Peyer's patch (tissue), 4 donors: Measurements from ENCODE around the gene ATP2B3. TPM values are rescaled to one million over a fixed set of nuclear protein-coding genes. Genes with fewer than 3 reads are reported as not detected.
A peak's percentile ranks its signal among the peaks of the same experiment; 100 is the strongest.

Source experiments
- DNase-seq, 3 donors: peaks; one replicate each; pipeline ENCODE4 v3.0.0-alpha.2; 2017 to 2019
- H3K27ac ChIP-seq, 4 donors: fragments of 200-600 bp; sonication (generic); one replicate each; pipeline ENCODE4 v1.5.1; 2016 to 2019
- H3K27me3 ChIP-seq, 2 donors: fragments of 200-600 bp; sonication (generic); one replicate each; pipeline ENCODE4 v1.5.1; 2019
- H3K36me3 ChIP-seq, 3 donors: fragments of 200-600 bp; sonication (generic); one replicate each; pipeline ENCODE4 v1.5.1; 2016 to 2019
- H3K4me1 ChIP-seq, 4 donors: fragments of 200-600 bp; sonication (generic); one replicate each; pipeline ENCODE4 v1.5.1; 2016 to 2019
- H3K4me3 ChIP-seq, 4 donors: fragments of 200-600 bp; sonication (generic); 1 replicate in 3 of 4; 2 replicates in 1 of 4; pipeline ENCODE4 v1.5.1; 2016 to 2019; ENCODE audit warnings: mild to moderate bottlenecking in 1 of 4
- H3K9me3 ChIP-seq, 4 donors: fragments of 200-600 bp; sonication (generic); one replicate each; pipeline ENCODE4 v1.5.1; 2016 to 2019; ENCODE audit warnings: mild to moderate bottlenecking in 1 of 4
- CTCF ChIP-seq, 6 experiments: fragments of 450-650 bp in 4 of 6; fragments of 200-600 bp in 2 of 6; sonication (generic) in 1 of 6; IDR thresholded peaks; one replicate each; pipeline ENCODE4 v1.5.1; 2017 to 2019; ENCODE audit warnings: antibody characterized with exemption in 6 of 6, mild to moderate bottlenecking in 3 of 6, moderate library complexity in 1 of 6
- POLR2A ChIP-seq, 2 donors: fragments of 450-650 bp; IDR thresholded peaks; one replicate each; pipeline ENCODE4 v1.5.1; 2017; ENCODE audit warnings: antibody characterized with exemption in 2 of 2, mild to moderate bottlenecking in 2 of 2, moderate library complexity in 2 of 2
- total RNA-seq, 4 donors: library from RNA; depleted of rRNA; stranded (reverse); fragments of >200 nt; gene quantifications; one replicate each; pipeline ENCODE4 v1.1.0, GENCODE V29; 2016

ATP2B3 gene
- total RNA-seq, 4 donors from 2014 or later: not detected

- no peaks in the 10 kb centered on the region for H3K27me3 ChIP-seq
- DNase-seq: no peak
- no peaks in the 10 kb centered on the region for H3K4me1 ChIP-seq
- TF ChIP-seq CTCF (IDR thresholded peaks at IDR 0.05): no peak
- no peak for TF ChIP-seq POLR2A (IDR thresholded peaks at IDR 0.05)
- H3K4me3 ChIP-seq: no peak overlapping the region
- H3K9me3 ChIP-seq: no peaks in the 10 kb centered on the region
- no peaks in the 10 kb centered on the region for H3K36me3 ChIP-seq
- H3K27ac ChIP-seq: no peak overlapping the region
These were observed 31.9 kb upstream of the ATP2B3 start for GRCh38 chrX:153485396-153486080.

GRCh38 chrX:153486171-153486570 lies 31.3 kb upstream of the ATP2B3 start:
- no peak for TF ChIP-seq CTCF (IDR thresholded peaks at IDR 0.05)
- no peak for TF ChIP-seq POLR2A (IDR thresholded peaks at IDR 0.05)
- no peak overlapping the region for H3K27ac ChIP-seq
- no peak overlapping the region for H3K4me3 ChIP-seq
- H3K9me3 ChIP-seq: no peaks in the 10 kb centered on the region
- no peaks in the 10 kb centered on the region for H3K4me1 ChIP-seq
- no peaks in the 10 kb centered on the region for H3K27me3 ChIP-seq
- H3K36me3 ChIP-seq: no peaks in the 10 kb centered on the region
- DNase-seq: no peak

DNA sequence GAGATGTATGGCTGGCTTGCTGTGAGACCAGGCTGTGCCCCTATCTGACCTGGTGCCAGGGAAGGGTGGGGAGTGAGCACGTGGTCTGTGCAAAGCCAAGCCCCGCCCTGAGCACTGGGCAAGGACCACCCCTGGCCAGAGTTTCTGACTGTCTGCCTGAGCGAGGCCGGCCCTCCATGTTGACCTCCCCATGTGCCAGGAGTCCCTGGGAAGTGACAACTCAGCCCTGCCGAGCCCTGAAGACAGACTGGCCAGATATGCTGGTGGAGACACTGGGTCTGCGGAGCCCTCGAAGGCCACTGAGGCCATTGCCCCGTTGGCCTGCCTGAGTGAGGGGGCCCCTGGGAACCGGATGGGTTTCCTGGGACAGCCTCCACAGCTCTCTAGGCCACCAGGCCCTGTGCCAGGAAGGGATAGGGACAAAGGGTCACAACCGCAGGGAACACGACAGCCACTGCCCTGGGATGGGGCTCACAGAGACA lies 29.8 kb upstream of the ATP2B3 start:
- TF ChIP-seq POLR2A (IDR thresholded peaks at IDR 0.05) (no peak), CTCF (IDR thresholded peaks at IDR 0.05) (no peak)
- peak overlapping the region in 1 of 4 donors; percentile 25 for H3K27ac ChIP-seq
- DNase-seq: no peak
- H3K4me3 ChIP-seq: no peak overlapping the region
- no peaks in the 10 kb centered on the region for H3K4me1 ChIP-seq
- no peaks in the 10 kb centered on the region for H3K9me3 ChIP-seq
- H3K27me3 ChIP-seq: no peaks in the 10 kb centered on the region
- H3K36me3 ChIP-seq: no peaks in the 10 kb centered on the region

- Histone ChIP-seq H3K4me3 (no peak overlapping the region), H3K36me3 (no peaks in the 10 kb centered on the region), H3K4me1 (no peaks in the 10 kb centered on the region), H3K27ac (peak overlapping the region in 1 of 4 donors; percentile 25), H3K27me3 (no peaks in the 10 kb centered on the region), H3K9me3 (no peaks in the 10 kb centered on the region)
- DNase-seq: no peak
- TF ChIP-seq POLR2A (IDR thresholded peaks at IDR 0.05) (no peak), CTCF (IDR thresholded peaks at IDR 0.05) (no peak)
These were observed 29.1 kb upstream of the ATP2B3 start for GRCh38 chrX:153488231-153488914.

- Histone ChIP-seq H3K36me3 (no peaks in the 10 kb centered on the region), H3K27me3 (no peaks in the 10 kb centered on the region), H3K4me3 (no peak overlapping the region), H3K9me3 (no peaks in the 10 kb centered on the region), H3K27ac (no peak overlapping the region), H3K4me1 (no peaks in the 10 kb centered on the region)
- no peak for DNase-seq
- TF ChIP-seq CTCF (IDR thresholded peaks at IDR 0.05) (no peak), POLR2A (IDR thresholded peaks at IDR 0.05) (no peak)
These were observed 27.1 kb upstream of the ATP2B3 start for GRCh38 chrX:153490217-153490930.
